Subcutaneous adipose tissue (tissue), 4 donors: Measurements from ENCODE around the gene KCNQ4. TPM values are rescaled to one million over a fixed set of nuclear protein-coding genes. Genes with fewer than 3 reads are reported as not detected.

Source experiments
- total RNA-seq, 4 donors: library from RNA; depleted of rRNA; stranded (reverse); fragments of >200 nt; gene quantifications; one replicate each; pipeline ENCODE4 v1.1.0, GENCODE V29; 2016
- TF ChIP-seq, protein P1 (sequence below): fragments of 450-650 bp; IDR thresholded peaks from one replicate; pipeline ENCODE4 v1.5.1; 2016; ENCODE audit warnings: low read depth, mild to moderate bottlenecking, control low read depth, antibody characterized with exemption, moderate library complexity

KCNQ4 gene
- total RNA-seq, 4 donors from 2014 or later = 0.34 to 1.1 (median 0.49) TPM; not detected in 1

DNA sequence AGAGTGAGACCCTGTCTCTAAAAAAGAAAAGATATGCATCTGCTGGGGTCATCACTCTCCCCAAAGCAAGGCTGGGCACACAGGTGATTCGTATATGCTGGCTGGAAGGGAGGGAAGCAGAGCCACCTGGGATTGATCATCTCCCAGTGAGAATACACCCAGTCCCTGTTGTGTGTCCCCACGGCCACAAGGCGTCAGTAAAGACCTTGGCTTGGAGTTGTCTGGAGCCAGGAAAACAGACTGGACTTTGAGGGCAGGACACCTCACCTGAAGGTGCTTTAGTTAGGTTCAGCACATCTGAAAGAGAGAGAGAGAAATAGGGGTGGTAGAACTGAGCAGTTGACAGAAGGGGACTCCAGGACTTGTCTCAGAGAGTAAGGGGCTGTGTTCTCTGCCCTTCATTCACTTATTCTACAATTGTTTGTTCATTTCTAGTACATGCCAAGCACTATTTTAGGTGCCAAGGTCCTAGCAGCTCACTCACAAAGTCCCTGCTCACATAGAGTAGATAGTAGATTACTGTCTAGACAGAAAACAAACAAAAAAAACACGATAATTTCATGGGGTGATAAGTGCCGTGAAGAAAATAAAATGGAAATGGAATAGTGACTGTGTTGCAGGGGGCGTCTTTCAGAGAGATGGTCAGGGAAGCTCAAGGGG is 65.1 kb downstream of the KCNQ4 start:
- TF ChIP-seq, protein P1, sequence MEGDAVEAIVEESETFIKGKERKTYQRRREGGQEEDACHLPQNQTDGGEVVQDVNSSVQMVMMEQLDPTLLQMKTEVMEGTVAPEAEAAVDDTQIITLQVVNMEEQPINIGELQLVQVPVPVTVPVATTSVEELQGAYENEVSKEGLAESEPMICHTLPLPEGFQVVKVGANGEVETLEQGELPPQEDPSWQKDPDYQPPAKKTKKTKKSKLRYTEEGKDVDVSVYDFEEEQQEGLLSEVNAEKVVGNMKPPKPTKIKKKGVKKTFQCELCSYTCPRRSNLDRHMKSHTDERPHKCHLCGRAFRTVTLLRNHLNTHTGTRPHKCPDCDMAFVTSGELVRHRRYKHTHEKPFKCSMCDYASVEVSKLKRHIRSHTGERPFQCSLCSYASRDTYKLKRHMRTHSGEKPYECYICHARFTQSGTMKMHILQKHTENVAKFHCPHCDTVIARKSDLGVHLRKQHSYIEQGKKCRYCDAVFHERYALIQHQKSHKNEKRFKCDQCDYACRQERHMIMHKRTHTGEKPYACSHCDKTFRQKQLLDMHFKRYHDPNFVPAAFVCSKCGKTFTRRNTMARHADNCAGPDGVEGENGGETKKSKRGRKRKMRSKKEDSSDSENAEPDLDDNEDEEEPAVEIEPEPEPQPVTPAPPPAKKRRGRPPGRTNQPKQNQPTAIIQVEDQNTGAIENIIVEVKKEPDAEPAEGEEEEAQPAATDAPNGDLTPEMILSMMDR = no peak

- TF ChIP-seq, protein P1 = no peak
These were observed 66.4 kb downstream of the KCNQ4 start for GRCh38 chr1:40849801-40850592.

DNA sequence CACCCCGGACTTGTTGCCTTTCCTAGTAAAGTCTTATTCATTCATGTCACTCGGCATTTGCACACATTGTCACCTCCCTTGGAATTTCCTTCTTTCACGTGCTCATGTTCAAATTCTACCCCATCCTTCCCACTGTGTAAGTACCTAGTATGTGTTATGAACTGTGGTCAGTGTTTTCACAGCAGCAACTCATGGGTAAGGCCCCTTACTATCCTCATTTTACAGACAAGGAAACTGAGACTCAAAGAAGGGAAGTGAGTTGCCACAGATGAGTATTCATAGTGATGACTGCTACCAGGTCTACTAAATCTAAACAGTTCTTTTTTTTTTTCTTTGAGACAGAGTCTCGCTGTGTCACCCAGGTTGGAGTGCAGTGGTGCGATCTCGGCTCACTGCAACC is 68.1 kb downstream of the KCNQ4 start:
- TF ChIP-seq, protein P1 = no peak

- TF ChIP-seq, protein P1 = no peak
These were observed 69.7 kb downstream of the KCNQ4 start for GRCh38 chr1:40853113-40853884.

DNA sequence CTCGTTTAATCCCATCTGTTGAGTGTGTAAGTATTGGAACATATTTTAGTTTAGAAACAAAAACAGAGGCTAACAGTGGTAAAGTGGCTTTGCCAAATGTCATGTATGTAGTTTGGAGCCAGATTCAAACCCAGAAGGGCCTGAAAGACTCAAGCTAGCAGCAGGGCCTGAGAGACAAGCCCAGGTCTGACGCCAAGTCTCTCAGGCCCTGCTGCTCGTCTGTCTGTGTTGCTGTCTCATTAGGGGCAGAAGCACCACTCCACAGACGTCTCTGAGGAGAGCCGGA is 70.2 kb downstream of the KCNQ4 start:
- TF ChIP-seq, protein P1 = no peak

- TF ChIP-seq, protein P1 = no peak
These were observed 71.9 kb downstream of the KCNQ4 start for GRCh38 chr1:40855513-40855912.

DNA sequence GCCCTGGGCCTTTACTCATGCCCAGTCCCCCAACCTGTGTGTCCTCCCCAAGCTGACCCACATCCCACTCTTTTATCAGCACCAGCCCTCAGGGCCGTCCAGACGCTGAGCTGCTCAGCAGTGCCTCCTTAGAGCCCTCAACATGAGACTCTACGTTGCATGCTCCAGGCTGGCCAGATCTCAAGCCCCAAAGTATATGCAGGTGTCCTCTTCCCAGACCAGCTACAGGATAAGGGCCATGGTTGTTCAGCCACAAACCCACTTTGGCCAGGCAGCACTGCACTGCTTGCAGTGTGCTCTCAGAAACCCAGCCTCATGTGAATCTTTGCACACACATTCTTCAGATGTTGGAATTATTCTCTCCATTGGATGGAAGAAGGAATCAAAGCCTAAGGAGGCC is 72.5 kb downstream of the KCNQ4 start:
- TF ChIP-seq, protein P1 = no peak
